Mucosa of descending colon (tissue), 3 donors: ENCODE results near the gene TMPRSS3. TPM values are rescaled to one million over a fixed set of nuclear protein-coding genes. Genes with fewer than 3 reads are reported as not detected.

Experiments
- ATAC-seq: fragments of 200-7000 bp; cut with Tn5 transposase; one replicate; pipeline ENCODE4 v1.9.1; 2020; ENCODE audit warnings: mild to moderate bottlenecking, moderate library complexity
- DNase-seq, 3 donors: peaks; one replicate each; pipeline ENCODE4 v3.0.0-alpha.2; 2020
- H3K36me3 ChIP-seq: fragments of 200-600 bp; one replicate; pipeline ENCODE4 v1.8.0; 2021; ENCODE audit warnings: low read depth, mild to moderate bottlenecking
- H3K4me1 ChIP-seq: fragments of 200-600 bp; one replicate; pipeline ENCODE4 v1.8.0; 2021; ENCODE audit warnings: low read depth, mild to moderate bottlenecking
- H3K4me3 ChIP-seq: fragments of 200-600 bp; one replicate; pipeline ENCODE4 v1.8.0; 2021; ENCODE audit warnings: mild to moderate bottlenecking
- H3K9me3 ChIP-seq: fragments of 200-600 bp; one replicate; pipeline ENCODE4 v1.8.0; 2021; ENCODE audit warnings: mild to moderate bottlenecking
- intact Hi-C, 2 donors: fragments of 100-400 bp; cut with DNase I in 1 of 2; cut with micrococcal nuclease in 1 of 2; formaldehyde crosslinking; loops; one replicate each; pipeline versions ENCODE4 v1.11.0 to v1.11.1; 2022; cut with DNase I, micrococcal nuclease
- total RNA-seq, 3 donors: library from RNA; stranded (reverse); fragmentation: NEBNext Ultra II Directional in 2 of 3; extraction: Animal tissue kit (Norgen Biotek cat#: 25700) in 2 of 3; gene quantifications; one replicate each; pipeline versions ENCODE4 v1.2.1 to v1.2.4, GENCODE V29; 2021 to 2023
- TF ChIP-seq, protein P1 (sequence below): fragments of 200-600 bp; IDR thresholded peaks from one replicate; pipeline ENCODE4 v1.8.0; 2022; ENCODE audit warnings: antibody characterized with exemption, mild to moderate bottlenecking
- donor health status: DM: no; HTN: no; CAD: no; lungs with moderate emphysema.
- donor health status: DM: no; HTN: no; CAD: no.
- donor health status: DM: no; HTN: yes; CAD: no.

Gene TMPRSS3
- total RNA-seq, 3 donors from 2014 or later: 0.35 to 0.72 (median 0.69) TPM

DNA sequence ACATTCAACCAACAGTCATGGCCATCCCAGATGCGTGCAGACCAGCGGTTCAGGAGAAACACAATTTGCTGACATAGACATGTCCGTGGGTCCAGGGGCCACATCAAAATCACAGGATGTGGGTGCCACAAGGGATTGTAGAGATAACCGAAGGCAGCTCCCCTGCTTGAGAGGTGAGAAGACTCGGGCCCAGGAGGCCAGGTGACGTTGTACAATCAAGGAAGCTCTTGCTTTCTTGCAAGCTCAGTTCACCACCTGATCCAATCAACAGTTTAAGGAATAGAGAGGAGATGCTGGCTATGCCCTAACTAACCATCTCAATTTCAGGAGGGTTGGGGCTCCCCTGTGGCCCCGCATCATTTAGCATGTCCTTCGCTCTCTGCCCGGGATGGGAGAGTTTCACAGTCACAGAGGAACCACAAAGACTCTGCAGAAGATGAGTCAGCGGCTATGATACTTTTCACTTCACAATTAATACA lies 27.4 kb upstream of the TMPRSS3 start:
- Histone ChIP-seq H3K36me3 (no peaks in the 10 kb centered on the region), H3K4me3 (no peak overlapping the region), H3K4me1 (peaks cover 3% of the 10 kb centered on the region), H3K9me3 (no peaks in the 10 kb centered on the region)
- TF ChIP-seq, protein P1, sequence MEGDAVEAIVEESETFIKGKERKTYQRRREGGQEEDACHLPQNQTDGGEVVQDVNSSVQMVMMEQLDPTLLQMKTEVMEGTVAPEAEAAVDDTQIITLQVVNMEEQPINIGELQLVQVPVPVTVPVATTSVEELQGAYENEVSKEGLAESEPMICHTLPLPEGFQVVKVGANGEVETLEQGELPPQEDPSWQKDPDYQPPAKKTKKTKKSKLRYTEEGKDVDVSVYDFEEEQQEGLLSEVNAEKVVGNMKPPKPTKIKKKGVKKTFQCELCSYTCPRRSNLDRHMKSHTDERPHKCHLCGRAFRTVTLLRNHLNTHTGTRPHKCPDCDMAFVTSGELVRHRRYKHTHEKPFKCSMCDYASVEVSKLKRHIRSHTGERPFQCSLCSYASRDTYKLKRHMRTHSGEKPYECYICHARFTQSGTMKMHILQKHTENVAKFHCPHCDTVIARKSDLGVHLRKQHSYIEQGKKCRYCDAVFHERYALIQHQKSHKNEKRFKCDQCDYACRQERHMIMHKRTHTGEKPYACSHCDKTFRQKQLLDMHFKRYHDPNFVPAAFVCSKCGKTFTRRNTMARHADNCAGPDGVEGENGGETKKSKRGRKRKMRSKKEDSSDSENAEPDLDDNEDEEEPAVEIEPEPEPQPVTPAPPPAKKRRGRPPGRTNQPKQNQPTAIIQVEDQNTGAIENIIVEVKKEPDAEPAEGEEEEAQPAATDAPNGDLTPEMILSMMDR: no peak
- peak in 1 of 3 donors; percentile 19 for DNase-seq
- intact Hi-C loops: no loop called here
- peak; percentile 14 for ATAC-seq

DNA sequence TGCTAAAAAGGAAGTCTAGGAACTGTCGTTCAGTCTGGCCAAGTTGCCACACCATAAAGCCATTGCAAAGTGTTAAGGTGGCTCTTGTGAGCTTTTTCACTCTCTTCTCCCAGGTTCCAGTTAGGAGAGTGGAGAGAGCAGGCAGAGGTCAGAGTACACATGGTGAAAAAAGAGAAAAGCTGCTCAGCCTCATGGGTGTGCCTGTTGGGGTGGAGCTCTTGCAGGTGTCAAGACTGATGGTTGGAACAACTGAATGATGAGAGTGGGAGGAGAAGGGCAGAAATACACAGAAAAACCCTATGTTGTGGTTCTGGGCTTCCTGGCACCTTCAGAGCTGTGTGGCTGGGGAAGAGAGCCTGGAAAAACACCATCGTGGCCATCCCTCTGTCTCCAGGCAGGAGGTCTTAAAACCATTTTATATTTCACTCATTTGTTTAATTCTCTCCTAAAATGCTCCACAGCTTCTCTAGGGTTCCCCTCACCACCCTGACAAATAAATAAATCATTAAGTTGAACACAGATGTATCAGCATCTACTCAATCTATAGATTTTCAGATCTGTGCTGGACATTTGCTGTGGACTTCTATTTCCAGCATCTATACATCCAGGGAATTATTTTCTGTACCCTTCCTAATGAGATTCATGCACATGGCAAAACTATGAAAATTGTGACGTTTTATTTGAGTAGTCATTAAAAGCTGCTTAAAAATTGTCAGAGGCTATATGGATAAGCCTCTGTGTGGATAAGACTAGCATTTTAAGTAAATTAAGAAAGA lies 25.4 kb upstream of the TMPRSS3 start:
- Histone ChIP-seq H3K9me3 (no peaks in the 10 kb centered on the region), H3K4me3 (no peak overlapping the region), H3K36me3 (no peaks in the 10 kb centered on the region), H3K4me1 (no peaks in the 10 kb centered on the region)
- DNase-seq (no peak), ATAC-seq (peak; percentile 80)
- intact Hi-C loops: no loop called here
- TF ChIP-seq, protein P1: no peak

DNA sequence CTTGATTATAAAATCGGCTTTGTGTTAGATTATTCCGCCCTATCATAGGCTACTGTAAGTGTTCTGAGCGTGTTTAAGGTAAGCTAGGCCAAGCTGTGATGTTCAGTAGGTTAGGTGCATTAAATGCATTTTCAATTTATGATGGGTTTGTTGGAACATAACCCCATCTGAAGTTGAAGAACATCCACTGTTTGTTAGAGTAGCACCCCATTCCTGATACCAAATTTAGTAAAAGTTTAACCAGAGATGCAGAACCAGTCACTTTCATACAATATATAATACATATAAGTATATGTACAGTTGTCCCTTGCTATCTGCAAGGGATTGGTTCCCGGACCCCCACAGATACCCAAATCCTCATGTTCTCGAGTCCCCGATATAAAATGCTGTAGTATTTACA lies 24.0 kb upstream of the TMPRSS3 start:
- H3K4me3 ChIP-seq: no peak overlapping the region
- DNase-seq (no peak), ATAC-seq (no peak)
- H3K4me1 ChIP-seq: no peaks in the 10 kb centered on the region
- intact Hi-C loops: no loop called here
- TF ChIP-seq, protein P1: no peak
- no peaks in the 10 kb centered on the region for H3K36me3 ChIP-seq
- H3K9me3 ChIP-seq: no peaks in the 10 kb centered on the region

DNA sequence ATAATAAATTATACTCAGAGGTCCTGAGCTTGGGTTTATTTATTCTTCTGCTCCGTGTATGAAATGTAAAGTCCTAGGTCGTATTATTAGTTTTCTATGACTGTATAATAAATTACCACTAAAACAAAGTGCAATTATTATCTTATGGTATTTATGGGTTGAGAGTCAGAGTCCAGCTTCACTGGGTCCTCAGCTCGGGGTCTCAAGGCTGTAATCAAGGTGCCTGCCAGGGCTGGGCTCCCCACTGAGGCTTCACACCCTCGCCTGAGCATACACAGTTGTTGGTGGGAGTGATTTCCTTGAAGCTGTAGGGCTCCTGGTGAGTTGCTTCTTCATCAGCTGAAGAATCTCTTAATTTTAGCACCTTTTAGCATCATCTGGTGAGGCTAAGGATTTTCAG lies 23.0 kb upstream of the TMPRSS3 start:
- TF ChIP-seq, protein P1: no peak
- intact Hi-C loops: no loop called here
- DNase-seq (no peak), ATAC-seq (no peak)
- H3K4me3 ChIP-seq: no peak overlapping the region
- H3K4me1 ChIP-seq: no peaks in the 10 kb centered on the region
- no peaks in the 10 kb centered on the region for H3K9me3 ChIP-seq
- H3K36me3 ChIP-seq: no peaks in the 10 kb centered on the region

DNA sequence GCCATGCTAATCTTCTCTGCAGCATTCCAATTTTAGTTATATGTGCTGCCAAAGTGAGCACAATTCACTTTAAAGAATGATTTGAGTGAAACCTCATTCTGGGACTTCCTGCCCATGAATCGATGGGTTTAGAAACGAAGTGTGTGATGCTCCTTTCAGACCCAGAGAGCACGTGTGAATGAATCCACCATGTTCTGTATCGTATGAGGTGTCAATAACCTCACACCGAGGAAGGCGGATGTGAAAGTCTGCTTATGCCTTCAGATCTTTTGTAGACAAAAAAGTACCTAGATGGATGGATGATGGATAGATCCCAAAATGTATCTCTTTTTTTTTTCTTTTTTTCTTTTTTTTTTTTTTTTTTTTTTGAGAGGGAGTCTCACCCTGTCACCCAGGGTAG lies 21.7 kb upstream of the TMPRSS3 start:
- ATAC-seq (no peak), DNase-seq (no peak)
- Histone ChIP-seq H3K4me3 (no peak overlapping the region), H3K9me3 (no peaks in the 10 kb centered on the region), H3K4me1 (no peaks in the 10 kb centered on the region), H3K36me3 (no peaks in the 10 kb centered on the region)
- TF ChIP-seq, protein P1: no peak
- intact Hi-C loops: no loop called here
